Stimulated activated CD8-positive, alpha-beta memory T cell treated with anti-CD3 and anti-CD28 coated beads, Interleukin-7, amount 100 ng/mL, for 4 hours (primary cell): ENCODE measurements around the gene GALNT2.

Source experiments
- DNase-seq, 2 donors: peaks; one replicate each; pipeline ENCODE4 v3.0.0-alpha.2; 2020; ENCODE audit warnings: low read depth in 2 of 2

The GALNT2 gene

GRCh38 chr1:230145953-230146476 lies 79.0 kb downstream of the GALNT2 start:
- DNase-seq: no peak

GRCh38 chr1:230146709-230147108 lies 79.7 kb downstream of the GALNT2 start:
- DNase-seq: no peak

- DNase-seq: no peak
Measured at GRCh38 chr1:230147253-230148125, 80.5 kb downstream of the GALNT2 start.

DNA sequence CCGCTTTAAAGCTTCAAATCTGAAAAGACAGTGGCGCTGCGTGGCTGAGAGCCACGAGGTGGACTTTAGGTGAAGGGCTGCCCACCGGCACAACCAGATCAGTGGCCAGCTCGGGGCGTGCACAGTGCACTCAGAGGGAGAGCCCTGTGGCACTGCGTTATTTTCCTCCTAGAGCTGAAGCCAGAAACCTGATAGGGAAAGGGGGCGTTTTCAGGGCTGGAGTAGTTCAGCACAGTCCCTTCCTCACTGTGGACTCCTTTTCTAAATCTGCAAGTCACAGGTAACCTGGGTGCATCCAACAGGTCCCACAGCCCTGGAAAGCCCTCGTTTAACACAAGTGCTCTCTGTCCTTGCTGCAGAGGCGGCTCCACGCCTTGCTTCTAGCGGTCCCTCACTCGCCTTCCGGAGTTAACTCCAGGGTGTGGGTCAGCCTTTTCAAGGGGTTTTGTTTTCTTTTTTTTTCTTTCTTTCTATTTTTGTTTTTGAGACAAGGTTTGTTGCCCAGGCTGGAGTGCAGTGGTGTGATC lies 81.2 kb downstream of the GALNT2 start:
- no peak for DNase-seq

- no peak for DNase-seq
Measured at GRCh38 chr1:230148768-230149469, 81.9 kb downstream of the GALNT2 start.

GRCh38 chr1:230149751-230150584 lies 82.9 kb downstream of the GALNT2 start:
- DNase-seq: no peak

GRCh38 chr1:230150615-230151014 lies 83.6 kb downstream of the GALNT2 start:
- no peak for DNase-seq

DNA sequence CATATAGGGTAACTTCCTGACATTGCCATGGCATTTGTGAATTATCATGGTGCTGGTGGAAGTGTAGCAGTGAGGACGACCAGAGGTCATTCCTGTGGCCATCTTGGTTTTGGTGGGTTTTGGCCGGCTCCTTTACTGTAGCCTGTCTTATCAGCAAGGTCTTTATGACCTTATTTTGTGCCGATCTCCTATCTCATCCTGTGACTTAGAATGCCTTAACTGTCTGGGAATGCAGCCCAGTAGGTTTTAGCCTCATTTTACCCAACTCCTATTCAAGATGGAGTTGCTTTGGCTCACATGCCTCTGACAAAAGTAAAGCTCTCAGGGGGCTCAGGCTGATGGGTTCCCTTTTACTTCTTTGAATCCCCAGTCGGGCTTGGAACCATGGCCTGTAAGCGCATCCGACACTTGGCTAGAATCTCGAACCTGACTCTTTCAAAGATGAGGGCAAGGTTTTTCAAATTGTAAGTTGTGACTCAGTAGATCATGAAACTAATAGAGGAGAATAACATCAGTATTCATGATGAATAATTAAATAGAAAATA lies 85.0 kb downstream of the GALNT2 start:
- no peak for DNase-seq

DNA sequence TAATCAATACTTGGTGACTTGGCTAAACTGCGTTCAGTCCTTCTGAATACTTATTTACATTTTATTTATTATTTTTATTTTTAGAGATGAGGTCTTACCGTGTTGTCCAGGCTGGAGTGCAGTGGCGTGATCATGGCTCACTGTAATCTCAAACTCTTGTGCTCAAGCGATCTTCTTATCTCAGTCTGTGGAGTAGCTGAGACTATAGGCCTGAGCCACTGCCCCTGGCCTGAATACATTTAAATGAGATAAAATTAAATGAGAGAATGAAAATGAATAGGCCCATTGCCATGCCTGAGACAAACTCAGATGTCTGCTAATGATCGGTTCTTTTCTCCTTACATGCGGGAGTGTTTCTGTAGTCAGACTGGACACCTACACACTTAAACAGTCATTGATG lies 86.0 kb downstream of the GALNT2 start:
- no peak for DNase-seq

DNA sequence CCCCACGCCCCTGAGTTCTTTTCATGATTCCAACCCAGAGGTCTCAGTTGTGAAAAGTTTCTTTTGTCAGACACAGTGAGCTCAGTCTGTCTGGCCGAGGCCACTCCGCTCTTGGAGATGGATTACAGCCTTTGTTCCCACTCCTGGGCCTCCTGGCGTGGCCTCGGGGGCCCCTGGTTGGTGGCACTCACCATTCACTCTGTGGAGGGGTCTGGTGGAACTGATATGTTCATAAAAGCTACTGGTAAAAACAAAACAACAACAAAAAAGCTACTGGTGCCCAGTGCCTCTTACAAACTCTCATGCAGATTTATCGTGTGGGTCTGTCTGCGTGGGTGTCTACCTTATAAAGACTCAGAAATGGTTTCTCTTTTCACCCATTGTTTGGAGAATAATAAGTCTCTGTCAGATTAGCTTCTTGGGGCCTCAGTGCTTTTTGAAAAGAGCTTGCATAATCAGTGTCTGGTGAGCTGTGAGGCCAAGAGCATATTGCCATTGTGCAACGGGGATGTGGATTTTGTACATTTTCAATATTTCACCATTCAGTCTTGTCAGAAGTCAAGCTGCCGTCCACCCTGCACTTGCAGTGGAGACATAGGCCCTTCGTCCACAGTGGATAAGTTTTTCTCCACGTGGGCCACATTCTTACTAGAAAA lies 86.7 kb downstream of the GALNT2 start:
- DNase-seq: no peak

GRCh38 chr1:230155021-230155420 lies 88.0 kb downstream of the GALNT2 start:
- no peak for DNase-seq

GRCh38 chr1:230156068-230156467 lies 89.0 kb downstream of the GALNT2 start:
- no peak for DNase-seq

- DNase-seq: no peak
Measured at GRCh38 chr1:230156536-230156935, 89.5 kb downstream of the GALNT2 start.

- no peak for DNase-seq
Measured at GRCh38 chr1:230157420-230158390, 90.7 kb downstream of the GALNT2 start.

GRCh38 chr1:230158415-230159291 lies 91.6 kb downstream of the GALNT2 start:
- DNase-seq: no peak

- DNase-seq: no peak
Measured at GRCh38 chr1:230159580-230159979, 92.5 kb downstream of the GALNT2 start.

- no peak for DNase-seq
Measured at GRCh38 chr1:230160957-230161771, 94.1 kb downstream of the GALNT2 start.

DNA sequence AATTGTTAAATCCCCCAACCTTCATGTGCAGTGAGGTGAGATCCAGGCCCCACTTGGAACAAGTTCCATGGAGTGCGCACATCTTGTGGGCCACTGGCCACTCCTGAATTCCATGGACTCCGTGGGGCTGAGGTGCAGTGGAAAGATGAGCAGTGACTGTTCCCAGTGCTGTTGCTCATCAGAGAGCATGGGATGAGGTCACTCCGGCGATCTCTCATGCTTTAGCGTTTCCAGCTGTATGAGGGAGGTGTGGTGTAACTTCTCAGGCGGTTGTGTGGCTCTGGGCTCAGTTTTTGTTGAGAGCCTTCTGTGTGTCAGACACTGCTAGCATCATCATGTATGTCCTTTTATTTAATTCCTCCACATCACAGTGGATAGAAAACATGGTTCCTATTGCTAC lies 96.2 kb downstream of the GALNT2 start:
- DNase-seq: no peak
